K562 (cell line): ENCODE measurements around the gene CDT1. TPM values are rescaled to one million over a fixed set of nuclear protein-coding genes. Genes with fewer than 3 reads are reported as not detected.

ENCODE experiments used
- ARID2 ChIP-seq: fragments of 450-650 bp; IDR thresholded peaks from 2 replicates; pipeline ENCODE4 v1.6.1; 2017; ENCODE audit warnings: antibody characterized with exemption, mild to moderate bottlenecking
- CREM ChIP-seq: IDR thresholded peaks from 2 replicates; pipeline ENCODE4 v1.6.1; 2014; ENCODE audit warnings: antibody characterized with exemption, low read depth
- CSDE1 ChIP-seq, 2 experiments: fragments of 450-650 bp; IDR thresholded peaks; 2 replicates each; pipeline ENCODE4 v1.6.1; 2016; ENCODE audit warnings: mild to moderate bottlenecking in 1 of 2
- DMBX1 ChIP-seq: fragments of 250-450 bp; sonication (Bioruptor Pico); IDR thresholded peaks from 2 replicates; pipeline ENCODE4 v1.8.0; 2022; ENCODE audit warnings: inconsistent platforms, mild to moderate bottlenecking, moderate library complexity, borderline replicate concordance
- ETV1 ChIP-seq: fragments of 450-650 bp; conservative IDR thresholded peaks from 2 replicates; pipeline ENCODE4 v1.6.1; 2016; ENCODE audit warnings: missing genetic modification characterization, control low read depth, low read depth, missing compliant biosample characterization
- GABPA ChIP-seq: fragments of 200-800 bp; sonication (Bioruptor generic); conservative IDR thresholded peaks from 2 replicates; pipeline ENCODE4 v1.6.1; 2016; ENCODE audit warnings: low read depth, missing genetic modification characterization, missing compliant biosample characterization
- MAZ ChIP-seq, 2 experiments: fragments of 450-650 bp in 1 of 2; sonication (generic) in 1 of 2; formaldehyde crosslinking; IDR thresholded peaks in 1 of 2; conservative IDR thresholded peaks in 1 of 2; 2 replicates each; pipeline versions ENCODE4 v1.4.0 to v1.5.0; 2020; ENCODE audit warnings: mild to moderate bottlenecking in 1 of 2, missing genetic modification reagents in 1 of 2
- MECOM ChIP-seq: fragments of 250-450 bp; sonication (Bioruptor Pico); IDR thresholded peaks from 2 replicates; pipeline ENCODE4 v1.8.0; 2022; ENCODE audit warnings: inconsistent platforms
- NR3C1 ChIP-seq: sonication (generic); formaldehyde crosslinking; IDR thresholded peaks from 2 replicates; pipeline ENCODE4 v1.8.1; 2022; ENCODE audit warnings: missing genetic modification reagents
- PHF20 ChIP-seq: fragments of 450-650 bp; IDR thresholded peaks from 2 replicates; pipeline ENCODE4 v1.6.1; 2018; ENCODE audit not compliant: partially characterized antibody
- POLR2AphosphoS2 ChIP-seq: IDR thresholded peaks from 2 replicates; pipeline ENCODE4 v1.6.1; 2012; ENCODE audit warnings: low read length, improper control_type of control experiment
- RHOXF2B ChIP-seq: fragments of 250-450 bp; sonication (Bioruptor Pico); conservative IDR thresholded peaks from 2 replicates; pipeline ENCODE4 v1.5.1; 2021
- SMAD2 ChIP-seq: fragments of 150-350 bp; IDR thresholded peaks from 2 replicates; pipeline ENCODE4 v1.6.1; 2014; ENCODE audit warnings: low read depth, mild to moderate bottlenecking, low read length
- SMAD3 ChIP-seq: fragments of 450-650 bp; formaldehyde crosslinking; conservative IDR thresholded peaks from 2 replicates; pipeline ENCODE4 v1.4.0; 2020; ENCODE audit warnings: mild to moderate bottlenecking
- TBL1XR1 ChIP-seq, 2 experiments: IDR thresholded peaks; 2 replicates each; pipeline ENCODE4 v1.6.1; 2012; ENCODE audit warnings: improper control_type of control experiment in 2 of 2, low read length in 2 of 2, mild to moderate bottlenecking in 1 of 2
- TCF7L2 ChIP-seq: fragments of 150-350 bp; IDR thresholded peaks from 2 replicates; pipeline ENCODE4 v1.6.1; 2016; ENCODE audit warnings: low read depth, mild to moderate bottlenecking, low read length, moderate library complexity
- TOE1 ChIP-seq, 2 experiments: fragments of 450-650 bp in 1 of 2; sonication (generic) in 1 of 2; formaldehyde crosslinking in 1 of 2; IDR thresholded peaks; 2 replicates each; pipeline versions ENCODE4 v1.7.1 to v1.8.0; 2016 to 2022; ENCODE audit warnings: borderline replicate concordance in 2 of 2, mild to moderate bottlenecking in 2 of 2, antibody characterized with exemption in 1 of 2, inconsistent platforms in 1 of 2, low read depth in 1 of 2, missing genetic modification reagents in 1 of 2, moderate library complexity in 1 of 2
- XRCC3 ChIP-seq: fragments of 450-650 bp; IDR thresholded peaks from 2 replicates; pipeline ENCODE4 v1.6.1; 2017; ENCODE audit warnings: mild to moderate bottlenecking, moderate library complexity
- ZNF764 ChIP-seq: fragments of 250-450 bp; sonication (Bioruptor Pico); IDR thresholded peaks from 2 replicates; pipeline ENCODE4 v1.4.0; 2020; ENCODE audit warnings: low read depth, mild to moderate bottlenecking, moderate library complexity
- polyA plus RNA-seq, 8 experiments: library from polyadenylated mRNA; depleted of rRNA in 4 of 8; stranded (reverse) in 5 of 8; unstranded in 3 of 8; fragments of >200 nt; fragmentation: Nextera tagmentation in 2 of 8; fragmentation: Illumina TruSeq in 1 of 8; extraction: Ambion mirVana in 2 of 8; extraction: Trizol in 1 of 8; gene quantifications; 2 replicates each; pipeline versions ENCODE4 v1.2.1 to v1.2.3, GENCODE V29; 2011 to 2014; ENCODE audit warnings: inconsistent platforms in 1 of 8, missing spikeins in 1 of 8
- total RNA-seq, 7 experiments: library from RNA; depleted of rRNA in 6 of 7; stranded (reverse); fragments of >200 nt in 6 of 7; fragmentation: Illumina TruSeq in 2 of 7; extraction: Trizol in 2 of 7; gene quantifications; 2 replicates each; pipeline versions ENCODE4 v1.2.1 to v1.2.3, GENCODE V29; 2011 to 2021; ENCODE audit warnings: low replicate concordance in 1 of 7
- TF ChIP-seq, protein P1 (sequence below): fragments of 450-650 bp; IDR thresholded peaks from 2 replicates; pipeline ENCODE4 v1.6.1; 2016; ENCODE audit warnings: borderline replicate concordance
- TF ChIP-seq, protein P2 (sequence below): fragments of 250-450 bp; sonication (Bioruptor Pico); IDR thresholded peaks from 2 replicates; pipeline ENCODE4 v1.4.0; 2020; ENCODE audit warnings: mild to moderate bottlenecking, moderate library complexity
- TF ChIP-seq, protein P3 (sequence below): IDR thresholded peaks from 3 replicates; pipeline ENCODE4 v1.6.1; 2011; ENCODE audit warnings: borderline replicate concordance, mild to moderate bottlenecking; ENCODE audit not compliant: insufficient read length, insufficient read depth

The CDT1 gene
- total and polyA plus RNA-seq, 9 of the 15 experiments (the other 6 are each of a cell fraction or from before 2014, with no cell fraction given) = 0.92 to 178 (median 14.2) TPM

DNA sequence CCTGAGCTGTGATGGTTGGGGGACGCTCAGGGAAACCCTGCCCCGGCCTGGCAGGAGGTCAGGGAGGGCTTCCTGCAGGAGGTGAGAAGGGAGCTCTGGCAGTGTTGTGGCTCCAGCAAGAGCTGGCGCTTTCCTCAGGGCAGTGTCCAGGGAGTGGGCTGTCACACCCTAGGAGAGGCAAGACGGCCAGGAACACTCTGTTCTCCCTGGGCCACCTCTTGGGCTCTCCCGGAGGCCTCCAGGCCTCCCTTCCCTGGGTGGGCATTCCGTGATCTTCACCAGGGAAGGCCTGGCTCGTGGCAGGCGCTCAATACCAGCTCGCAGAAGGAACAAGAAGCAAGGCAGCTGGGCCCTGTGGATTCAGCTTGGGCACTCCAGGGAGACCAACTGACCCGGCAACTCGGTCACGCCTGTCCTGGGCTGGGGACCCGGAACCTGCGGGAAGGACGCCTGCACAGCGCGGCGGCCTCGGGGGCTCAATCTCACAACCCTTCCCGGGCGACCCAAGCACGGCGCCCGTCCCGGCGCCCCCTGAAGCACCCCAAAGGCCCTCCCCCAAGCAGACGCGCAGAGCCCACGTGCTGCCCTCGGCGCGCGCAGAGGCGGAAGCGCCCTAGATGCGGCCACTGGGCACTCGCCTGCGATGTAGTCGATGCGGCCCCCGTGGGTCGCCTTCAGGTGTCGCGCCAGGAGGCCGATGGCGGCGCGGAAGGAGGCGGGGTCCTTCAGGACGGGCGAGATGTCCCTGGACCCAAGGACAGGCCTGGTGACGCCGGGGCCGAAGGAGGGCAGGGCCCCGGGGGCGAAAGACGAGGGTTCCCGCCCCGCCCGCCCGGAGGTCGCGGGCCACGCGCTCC is 7.6 kb downstream of the CDT1 start (continued):
- no peak for TF ChIP-seq GABPA (tag)
- no peak; a peak in 1 of 4 replicates for TF ChIP-seq TBL1XR1 (IDR thresholded peaks at IDR 0.05; ENCODE audit: low read length in 2 of 2)
- TF ChIP-seq, protein P1, sequence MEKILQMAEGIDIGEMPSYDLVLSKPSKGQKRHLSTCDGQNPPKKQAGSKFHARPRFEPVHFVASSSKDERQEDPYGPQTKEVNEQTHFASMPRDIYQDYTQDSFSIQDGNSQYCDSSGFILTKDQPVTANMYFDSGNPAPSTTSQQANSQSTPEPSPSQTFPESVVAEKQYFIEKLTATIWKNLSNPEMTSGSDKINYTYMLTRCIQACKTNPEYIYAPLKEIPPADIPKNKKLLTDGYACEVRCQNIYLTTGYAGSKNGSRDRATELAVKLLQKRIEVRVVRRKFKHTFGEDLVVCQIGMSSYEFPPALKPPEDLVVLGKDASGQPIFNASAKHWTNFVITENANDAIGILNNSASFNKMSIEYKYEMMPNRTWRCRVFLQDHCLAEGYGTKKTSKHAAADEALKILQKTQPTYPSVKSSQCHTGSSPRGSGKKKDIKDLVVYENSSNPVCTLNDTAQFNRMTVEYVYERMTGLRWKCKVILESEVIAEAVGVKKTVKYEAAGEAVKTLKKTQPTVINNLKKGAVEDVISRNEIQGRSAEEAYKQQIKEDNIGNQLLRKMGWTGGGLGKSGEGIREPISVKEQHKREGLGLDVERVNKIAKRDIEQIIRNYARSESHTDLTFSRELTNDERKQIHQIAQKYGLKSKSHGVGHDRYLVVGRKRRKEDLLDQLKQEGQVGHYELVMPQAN = peak; percentile 94; the same call in 1 of the 2 replicates
- no peak for TF ChIP-seq ETV1
- TF ChIP-seq CREM = peak; percentile 40; the same call in 1 of the 2 replicates
- no peak for TF ChIP-seq SMAD2
- TF ChIP-seq, protein P2, sequence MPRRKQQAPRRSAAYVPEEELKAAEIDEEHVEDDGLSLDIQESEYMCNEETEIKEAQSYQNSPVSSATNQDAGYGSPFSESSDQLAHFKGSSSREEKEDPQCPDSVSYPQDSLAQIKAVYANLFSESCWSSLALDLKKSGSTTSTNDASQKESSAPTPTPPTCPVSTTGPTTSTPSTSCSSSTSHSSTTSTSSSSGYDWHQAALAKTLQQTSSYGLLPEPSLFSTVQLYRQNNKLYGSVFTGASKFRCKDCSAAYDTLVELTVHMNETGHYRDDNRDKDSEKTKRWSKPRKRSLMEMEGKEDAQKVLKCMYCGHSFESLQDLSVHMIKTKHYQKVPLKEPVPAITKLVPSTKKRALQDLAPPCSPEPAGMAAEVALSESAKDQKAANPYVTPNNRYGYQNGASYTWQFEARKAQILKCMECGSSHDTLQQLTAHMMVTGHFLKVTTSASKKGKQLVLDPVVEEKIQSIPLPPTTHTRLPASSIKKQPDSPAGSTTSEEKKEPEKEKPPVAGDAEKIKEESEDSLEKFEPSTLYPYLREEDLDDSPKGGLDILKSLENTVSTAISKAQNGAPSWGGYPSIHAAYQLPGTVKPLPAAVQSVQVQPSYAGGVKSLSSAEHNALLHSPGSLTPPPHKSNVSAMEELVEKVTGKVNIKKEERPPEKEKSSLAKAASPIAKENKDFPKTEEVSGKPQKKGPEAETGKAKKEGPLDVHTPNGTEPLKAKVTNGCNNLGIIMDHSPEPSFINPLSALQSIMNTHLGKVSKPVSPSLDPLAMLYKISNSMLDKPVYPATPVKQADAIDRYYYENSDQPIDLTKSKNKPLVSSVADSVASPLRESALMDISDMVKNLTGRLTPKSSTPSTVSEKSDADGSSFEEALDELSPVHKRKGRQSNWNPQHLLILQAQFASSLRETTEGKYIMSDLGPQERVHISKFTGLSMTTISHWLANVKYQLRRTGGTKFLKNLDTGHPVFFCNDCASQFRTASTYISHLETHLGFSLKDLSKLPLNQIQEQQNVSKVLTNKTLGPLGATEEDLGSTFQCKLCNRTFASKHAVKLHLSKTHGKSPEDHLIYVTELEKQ = no peak
- TF ChIP-seq TCF7L2 = no peak
- TF ChIP-seq TOE1 (IDR thresholded peaks at IDR 0.05; ENCODE audit: borderline replicate concordance) = no peak
- TF ChIP-seq TOE1 (CRISPR knock-in tag; IDR thresholded peaks at IDR 0.05; ENCODE audit: borderline replicate concordance, low read depth) = no peak
- TF ChIP-seq SMAD3 = no peak
- no peak for TF ChIP-seq ZNF764 (CRISPR knock-in tag)
- peak; percentile 60 for TF ChIP-seq PHF20
- no peak for TF ChIP-seq POLR2AphosphoS2
- TF ChIP-seq, protein P3, sequence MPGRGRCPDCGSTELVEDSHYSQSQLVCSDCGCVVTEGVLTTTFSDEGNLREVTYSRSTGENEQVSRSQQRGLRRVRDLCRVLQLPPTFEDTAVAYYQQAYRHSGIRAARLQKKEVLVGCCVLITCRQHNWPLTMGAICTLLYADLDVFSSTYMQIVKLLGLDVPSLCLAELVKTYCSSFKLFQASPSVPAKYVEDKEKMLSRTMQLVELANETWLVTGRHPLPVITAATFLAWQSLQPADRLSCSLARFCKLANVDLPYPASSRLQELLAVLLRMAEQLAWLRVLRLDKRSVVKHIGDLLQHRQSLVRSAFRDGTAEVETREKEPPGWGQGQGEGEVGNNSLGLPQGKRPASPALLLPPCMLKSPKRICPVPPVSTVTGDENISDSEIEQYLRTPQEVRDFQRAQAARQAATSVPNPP = no peak
- TF ChIP-seq NR3C1 (CRISPR knock-in tag) = no peak
- no peak for TF ChIP-seq ARID2
- TF ChIP-seq RHOXF2B = no peak
- TF ChIP-seq XRCC3 = no peak
- no peak for TF ChIP-seq MECOM (CRISPR knock-in tag)
- peak in 1 of 2 experiments; percentile 52; a peak in 2 of 4 replicates for TF ChIP-seq MAZ (CRISPR knock-in tag; conservative IDR thresholded peaks at IDR 0.05 in 1 of 2, IDR thresholded peaks at IDR 0.05 in 1 of 2)
- no peak for TF ChIP-seq DMBX1 (CRISPR knock-in tag)
- TF ChIP-seq CSDE1 (IDR thresholded peaks at IDR 0.05) = no peak
